PC-9 (cell line): ENCODE results near the gene MRTO4.

ENCODE experiments used
- CTCF ChIP-seq: fragments of 200-600 bp; sonication (generic); conservative IDR thresholded peaks from 2 replicates; pipeline ENCODE4 v1.6.1; 2017; ENCODE audit warnings: mixed run types, antibody characterized with exemption, mild to moderate bottlenecking, moderate library complexity
- EZH2 ChIP-seq: fragments of 200-600 bp; sonication (generic); IDR thresholded peaks from 2 replicates; pipeline ENCODE4 v1.8.0; 2017; ENCODE audit warnings: antibody characterized with exemption, low read depth

DNA sequence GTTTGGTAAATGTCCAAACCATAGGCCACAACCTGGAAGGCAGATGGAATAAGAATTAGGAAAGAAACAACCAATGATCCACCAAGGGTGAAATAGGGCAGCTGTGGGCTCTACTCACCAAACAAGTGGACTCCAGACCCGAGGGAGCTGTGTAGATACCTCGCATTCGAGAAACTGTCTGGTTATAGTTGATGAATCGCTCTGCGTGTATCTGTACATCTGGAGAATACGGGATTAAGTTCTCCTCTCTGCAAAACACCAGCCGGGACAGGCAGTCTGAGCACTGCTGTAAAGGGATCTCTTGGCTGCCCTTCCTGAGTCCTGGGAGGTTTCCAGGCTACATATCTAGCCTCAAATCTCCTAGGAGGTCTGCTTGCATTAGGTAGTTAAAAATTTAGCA is 32.2 kb upstream of the MRTO4 start:
- TF ChIP-seq CTCF (no peak), EZH2 (no peak)
